HG03095 (cell line): Measurements from ENCODE around the gene APEH.
A peak's percentile ranks its signal among the peaks of the same experiment; 100 is the strongest.

Experiments used
- ATAC-seq: cut with Tn5 transposase; IDR thresholded peaks from one replicate; pipeline ENCODE4 v1.9.1; 2021; ENCODE audit warnings: moderate library complexity; ENCODE audit not compliant: unreplicated experiment

The APEH gene

GRCh38 chr3:49723628-49724551 is 49.7 kb downstream of the APEH start, which contains the start of gene GMPPB:
GMPPB (minus strand) TSS chr3:49723951; CDS start chr3:49723726, 225 bp downstream.
- ATAC-seq = peak; percentile 68

GRCh38 chr3:49724586-49724985 is 50.4 kb downstream of the APEH start:
- no peak for ATAC-seq

GRCh38 chr3:49725906-49726681 is 51.9 kb downstream of the APEH start:
- no peak for ATAC-seq

- no peak for ATAC-seq
These were observed 53.2 kb downstream of the APEH start for GRCh38 chr3:49727154-49727923.

GRCh38 chr3:49727924-49728361 is 53.8 kb downstream of the APEH start:
- ATAC-seq = no peak

- no peak for ATAC-seq
These were observed 55.9 kb downstream of the APEH start for GRCh38 chr3:49729966-49730609.

GRCh38 chr3:49732597-49732996 is 58.4 kb downstream of the APEH start:
- no peak for ATAC-seq

- no peak for ATAC-seq
These were observed 59.4 kb downstream of the APEH start for GRCh38 chr3:49733551-49733950.
